ENCODE results near the gene MMP17. TPM values are rescaled to one million over a fixed set of nuclear protein-coding genes. Genes with fewer than 3 reads are reported as not detected.

The MMP17 gene
- total RNA-seq, 2 experiments from 2014 or later, result 0.17 to 0.27 TPM

DNA sequence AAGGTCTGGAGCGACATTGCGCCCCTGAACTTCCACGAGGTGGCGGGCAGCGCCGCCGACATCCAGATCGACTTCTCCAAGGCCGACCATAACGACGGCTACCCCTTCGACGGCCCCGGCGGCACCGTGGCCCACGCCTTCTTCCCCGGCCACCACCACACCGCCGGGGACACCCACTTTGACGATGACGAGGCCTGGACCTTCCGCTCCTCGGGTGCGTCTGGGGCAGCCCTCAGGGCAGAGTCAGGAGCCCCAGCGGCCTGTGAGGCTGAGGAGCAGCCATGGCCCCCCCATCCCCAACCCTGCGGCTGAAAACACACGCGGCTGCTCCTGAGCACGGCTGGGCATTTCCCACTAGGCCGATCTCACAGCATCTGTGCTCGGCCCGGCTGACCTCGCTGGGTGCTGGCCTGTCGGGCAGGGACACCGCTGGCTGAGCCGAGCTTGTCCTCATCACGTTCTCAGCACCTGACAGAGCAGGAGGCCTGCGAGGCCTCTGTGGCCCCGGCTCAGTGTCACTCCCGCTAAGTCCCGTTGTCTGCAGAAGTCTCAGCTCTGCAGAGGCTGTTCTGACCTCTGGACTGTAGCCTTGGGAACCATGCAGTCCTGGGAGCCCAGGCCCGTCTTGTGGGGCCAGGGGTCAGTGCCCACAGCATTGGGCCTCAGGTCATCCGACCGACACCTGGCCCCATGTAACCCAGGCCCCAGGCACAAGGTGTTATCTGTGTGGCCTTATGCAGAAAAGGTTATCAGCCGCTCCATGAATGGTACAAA, 12.6 kb downstream of the MMP17 start:
- Histone ChIP-seq H3K27ac (ENCODE audit: low read depth in 1 of 2, low read length in 2 of 2) (no peak overlapping the region), H3K4me3 (ENCODE audit: low read length) (no peak overlapping the region), H3K4me1 (ENCODE audit: insufficient read depth, low read length) (no peaks in the 10 kb centered on the region), H3K27me3 (ENCODE audit: control insufficient read depth in 1 of 2, insufficient read depth in 2 of 2, low read length in 2 of 2) (no peaks in the 10 kb centered on the region), H3K36me3 (ENCODE audit: insufficient read depth, low read length) (no peaks in the 10 kb centered on the region), H3K9me3 (ENCODE audit: control insufficient read depth in 1 of 2, insufficient read depth in 1 of 2, low read length in 2 of 2) (no peaks in the 10 kb centered on the region)
- Mint-ChIP-seq H3K27ac (no peak overlapping the region), H3K27me3 (no peaks in the 10 kb centered on the region), H3K4me3 (no peak overlapping the region), H3K4me1 (ENCODE audit: low read depth) (no peaks in the 10 kb centered on the region), H3K36me3 (ENCODE audit: low read depth) (no peaks in the 10 kb centered on the region), H3K9me3 (no peaks in the 10 kb centered on the region)
- DNase-seq (no peak), ATAC-seq (ENCODE audit: poor library complexity) (no peak)
- intact Hi-C loops (cut with DNase I, micrococcal nuclease), result no loop called here
- ChIA-PET POLR2A (no interaction called here), CTCF (no interaction called here)
- TF ChIP-seq, protein P1, sequence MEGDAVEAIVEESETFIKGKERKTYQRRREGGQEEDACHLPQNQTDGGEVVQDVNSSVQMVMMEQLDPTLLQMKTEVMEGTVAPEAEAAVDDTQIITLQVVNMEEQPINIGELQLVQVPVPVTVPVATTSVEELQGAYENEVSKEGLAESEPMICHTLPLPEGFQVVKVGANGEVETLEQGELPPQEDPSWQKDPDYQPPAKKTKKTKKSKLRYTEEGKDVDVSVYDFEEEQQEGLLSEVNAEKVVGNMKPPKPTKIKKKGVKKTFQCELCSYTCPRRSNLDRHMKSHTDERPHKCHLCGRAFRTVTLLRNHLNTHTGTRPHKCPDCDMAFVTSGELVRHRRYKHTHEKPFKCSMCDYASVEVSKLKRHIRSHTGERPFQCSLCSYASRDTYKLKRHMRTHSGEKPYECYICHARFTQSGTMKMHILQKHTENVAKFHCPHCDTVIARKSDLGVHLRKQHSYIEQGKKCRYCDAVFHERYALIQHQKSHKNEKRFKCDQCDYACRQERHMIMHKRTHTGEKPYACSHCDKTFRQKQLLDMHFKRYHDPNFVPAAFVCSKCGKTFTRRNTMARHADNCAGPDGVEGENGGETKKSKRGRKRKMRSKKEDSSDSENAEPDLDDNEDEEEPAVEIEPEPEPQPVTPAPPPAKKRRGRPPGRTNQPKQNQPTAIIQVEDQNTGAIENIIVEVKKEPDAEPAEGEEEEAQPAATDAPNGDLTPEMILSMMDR (IDR thresholded peaks at IDR 0.05), result no peak

GRCh38 chr12:131841547-131841946, 13.4 kb downstream of the MMP17 start:
- Mint-ChIP-seq H3K4me1 (ENCODE audit: low read depth) (no peaks in the 10 kb centered on the region), H3K36me3 (ENCODE audit: low read depth) (no peaks in the 10 kb centered on the region), H3K4me3 (no peak overlapping the region), H3K27ac (no peak overlapping the region), H3K9me3 (no peaks in the 10 kb centered on the region), H3K27me3 (no peaks in the 10 kb centered on the region)
- Histone ChIP-seq H3K27ac (ENCODE audit: low read depth in 1 of 2, low read length in 2 of 2) (no peak overlapping the region), H3K4me3 (ENCODE audit: low read length) (no peak overlapping the region), H3K4me1 (ENCODE audit: insufficient read depth, low read length) (no peaks in the 10 kb centered on the region), H3K9me3 (ENCODE audit: control insufficient read depth in 1 of 2, insufficient read depth in 1 of 2, low read length in 2 of 2) (no peaks in the 10 kb centered on the region), H3K27me3 (ENCODE audit: control insufficient read depth in 1 of 2, insufficient read depth in 2 of 2, low read length in 2 of 2) (no peaks in the 10 kb centered on the region), H3K36me3 (ENCODE audit: insufficient read depth, low read length) (no peaks in the 10 kb centered on the region)
- TF ChIP-seq, protein P1 (IDR thresholded peaks at IDR 0.05), result no peak
- ATAC-seq (ENCODE audit: poor library complexity) (no peak), DNase-seq (no peak)
- ChIA-PET CTCF (no interaction called here), POLR2A (no interaction called here)
- intact Hi-C loops (cut with DNase I, micrococcal nuclease), result no loop called here

DNA sequence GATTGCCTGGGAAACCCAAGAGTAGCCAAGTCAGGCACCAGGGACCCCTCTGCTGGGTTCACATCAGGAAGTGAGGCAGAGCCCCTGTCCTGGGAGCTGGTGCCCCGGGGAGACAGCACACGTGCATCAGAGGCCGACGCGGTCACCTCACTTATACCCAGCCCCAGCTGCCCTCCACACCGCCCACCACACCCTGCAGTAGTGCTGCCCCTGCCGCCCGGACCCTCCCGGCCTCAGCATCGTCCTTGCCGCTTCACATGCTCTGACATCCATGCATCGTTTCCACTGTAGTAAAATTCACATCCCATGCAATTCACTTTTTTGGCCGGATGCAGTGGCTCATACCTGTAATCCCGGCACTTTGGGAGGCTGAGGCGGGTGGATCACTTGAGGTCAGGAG, 14.0 kb downstream of the MMP17 start:
- CTCF ChIA-PET, result no interaction called here
- no peaks in the 10 kb centered on the region for H3K9me3 Mint-ChIP-seq
- DNase-seq (no peak), ATAC-seq (ENCODE audit: poor library complexity) (no peak)
- H3K27me3 Mint-ChIP-seq, result no peaks in the 10 kb centered on the region
- H3K27ac ChIP-seq (ENCODE audit: low read depth in 1 of 2, low read length in 2 of 2), result no peak overlapping the region
- no peaks in the 10 kb centered on the region for H3K4me1 ChIP-seq (ENCODE audit: insufficient read depth, low read length)
- H3K36me3 ChIP-seq (ENCODE audit: insufficient read depth, low read length), result no peaks in the 10 kb centered on the region
- no peaks in the 10 kb centered on the region for H3K4me1 Mint-ChIP-seq (ENCODE audit: low read depth)
- no peak overlapping the region for H3K4me3 ChIP-seq (ENCODE audit: low read length)
- intact Hi-C loops (cut with DNase I, micrococcal nuclease), result no loop called here
- H3K36me3 Mint-ChIP-seq (ENCODE audit: low read depth), result no peaks in the 10 kb centered on the region
- POLR2A ChIA-PET, result no interaction called here
- no peak overlapping the region for H3K27ac Mint-ChIP-seq
- H3K9me3 ChIP-seq (ENCODE audit: control insufficient read depth in 1 of 2, insufficient read depth in 1 of 2, low read length in 2 of 2), result no peaks in the 10 kb centered on the region
- no peaks in the 10 kb centered on the region for H3K27me3 ChIP-seq (ENCODE audit: control insufficient read depth in 1 of 2, insufficient read depth in 2 of 2, low read length in 2 of 2)
- TF ChIP-seq, protein P1 (IDR thresholded peaks at IDR 0.05), result no peak
- no peak overlapping the region for H3K4me3 Mint-ChIP-seq
